Keratinocyte (primary cell): Measurements from ENCODE around the gene TUBB4A. TPM values are rescaled to one million over a fixed set of nuclear protein-coding genes. Genes with fewer than 3 reads are reported as not detected.

Source experiments
- DNase-seq: peaks from one replicate; pipeline ENCODE4 v3.0.0-alpha.2; 2011; ENCODE audit warnings: low read depth, missing footprints, low spot score
- FAIRE-seq: peaks from 2 replicates; lab custom pipeline; 2011; peaks lifted over from hg19 to GRCh38; lab: Jason Lieb, UNC
- H2AFZ ChIP-seq: 2 replicates; pipeline ENCODE4 v1.6.0; 2012; ENCODE audit warnings: low read length, control low read depth, inconsistent platforms; ENCODE audit not compliant: control insufficient read depth
- H3K27ac ChIP-seq: 2 replicates; pipeline ENCODE4 v1.5.1; 2011; ENCODE audit warnings: low read length; ENCODE audit not compliant: control insufficient read depth, insufficient read depth
- H3K27me3 ChIP-seq: 3 replicates; pipeline ENCODE4 v1.6.0; 2011; ENCODE audit warnings: low read length; ENCODE audit not compliant: control insufficient read depth, insufficient read depth; ENCODE audit errors: extremely low read depth
- H3K36me3 ChIP-seq, 2 experiments: 2 replicates in 1 of 2; 3 replicates in 1 of 2; pipeline ENCODE4 v1.5.1; 2011; ENCODE audit warnings: low read length in 2 of 2, mild to moderate bottlenecking in 1 of 2; ENCODE audit not compliant: control insufficient read depth in 2 of 2, insufficient read depth in 2 of 2; ENCODE audit errors: extremely low read depth in 1 of 2
- H3K4me1 ChIP-seq: 3 replicates; pipeline ENCODE4 v1.5.1; 2011; ENCODE audit warnings: low read length; ENCODE audit not compliant: control insufficient read depth, insufficient read depth; ENCODE audit errors: extremely low read depth
- H3K4me2 ChIP-seq: 3 replicates; pipeline ENCODE4 v1.6.0; 2011; ENCODE audit warnings: low read depth, low read length; ENCODE audit not compliant: control insufficient read depth, insufficient read depth; ENCODE audit errors: extremely low read depth
- H3K4me3 ChIP-seq, 3 experiments: fragments of 200-600 bp in 1 of 3; sonication (generic) in 1 of 3; 2 replicates in 2 of 3; 3 replicates in 1 of 3; pipeline ENCODE4 v1.5.1; 2011 to 2016; ENCODE audit warnings: low read length in 3 of 3, mild to moderate bottlenecking in 3 of 3, control low read depth in 2 of 3, inconsistent platforms in 1 of 3, low read depth in 1 of 3, mixed read lengths in 1 of 3, mixed run types in 1 of 3, moderate library complexity in 1 of 3; ENCODE audit not compliant: control insufficient read depth in 2 of 3, insufficient read depth in 2 of 3; ENCODE audit errors: extremely low read depth in 1 of 3
- H3K79me2 ChIP-seq: 2 replicates; pipeline ENCODE4 v1.6.0; 2012; ENCODE audit warnings: low read length; ENCODE audit not compliant: control insufficient read depth, insufficient read depth
- H3K9ac ChIP-seq: 3 replicates; pipeline ENCODE4 v1.6.0; 2011; ENCODE audit warnings: low read length; ENCODE audit not compliant: control insufficient read depth, insufficient read depth; ENCODE audit errors: extremely low read depth
- H3K9me1 ChIP-seq: 3 replicates; pipeline ENCODE4 v1.6.0; 2011; ENCODE audit warnings: low read length; ENCODE audit not compliant: control insufficient read depth, insufficient read depth; ENCODE audit errors: extremely low read depth
- H3K9me3 ChIP-seq: 2 replicates; pipeline ENCODE4 v1.5.1; 2012; ENCODE audit warnings: low read depth, low read length; ENCODE audit not compliant: control insufficient read depth
- H4K20me1 ChIP-seq: 3 replicates; pipeline ENCODE4 v1.6.0; 2011; ENCODE audit warnings: low read length; ENCODE audit not compliant: control insufficient read depth, insufficient read depth; ENCODE audit errors: extremely low read depth
- CTCF ChIP-seq, 3 experiments: IDR thresholded peaks in 1 of 3; conservative IDR thresholded peaks in 1 of 3; optimal IDR thresholded peaks in 1 of 3; 2 replicates in 2 of 3; 3 replicates in 1 of 3; pipeline versions ENCODE3 to v1.5.1; 2011; ENCODE audit warnings: low read length in 3 of 3, mild to moderate bottlenecking in 3 of 3, moderate library complexity in 2 of 3, control low read depth in 1 of 3, inconsistent platforms in 1 of 3; ENCODE audit not compliant: insufficient read depth in 2 of 3; ENCODE audit errors: extremely low read depth in 1 of 3
- EZH2 ChIP-seq: IDR thresholded peaks from one replicate; pipeline ENCODE4 v1.6.1; 2012; ENCODE audit warnings: inconsistent platforms, mild to moderate bottlenecking, low read length, moderate library complexity
- dilution Hi-C: fragments of 300-500 bp; cut with MboI; formaldehyde crosslinking; loops from one replicate; pipeline ENCODE4 v1.7.0; 2020; ENCODE audit warnings: low sequenced_read_pairs; ENCODE audit not compliant: extremely low pct_ligation_motif_present
- polyA plus RNA-seq, 5 experiments: library from polyadenylated mRNA; depleted of rRNA in 3 of 5; stranded (reverse) in 3 of 5; stranded (forward) in 1 of 5; unstranded in 1 of 5; fragments of >200 nt; gene quantifications; 1 replicate in 1 of 5; 2 replicates in 3 of 5; 3 replicates in 1 of 5; pipeline versions ENCODE4 v1.2.1 to v1.2.3, GENCODE V29; 2011 to 2012; ENCODE audit warnings: missing spikeins in 2 of 5, low read depth in 1 of 5, low replicate concordance in 1 of 5

TUBB4A gene
- polyA plus RNA-seq, 1 donor (not counting 4 experiments of a cell fraction or from before 2014, with no cell fraction given) = not detected

DNA sequence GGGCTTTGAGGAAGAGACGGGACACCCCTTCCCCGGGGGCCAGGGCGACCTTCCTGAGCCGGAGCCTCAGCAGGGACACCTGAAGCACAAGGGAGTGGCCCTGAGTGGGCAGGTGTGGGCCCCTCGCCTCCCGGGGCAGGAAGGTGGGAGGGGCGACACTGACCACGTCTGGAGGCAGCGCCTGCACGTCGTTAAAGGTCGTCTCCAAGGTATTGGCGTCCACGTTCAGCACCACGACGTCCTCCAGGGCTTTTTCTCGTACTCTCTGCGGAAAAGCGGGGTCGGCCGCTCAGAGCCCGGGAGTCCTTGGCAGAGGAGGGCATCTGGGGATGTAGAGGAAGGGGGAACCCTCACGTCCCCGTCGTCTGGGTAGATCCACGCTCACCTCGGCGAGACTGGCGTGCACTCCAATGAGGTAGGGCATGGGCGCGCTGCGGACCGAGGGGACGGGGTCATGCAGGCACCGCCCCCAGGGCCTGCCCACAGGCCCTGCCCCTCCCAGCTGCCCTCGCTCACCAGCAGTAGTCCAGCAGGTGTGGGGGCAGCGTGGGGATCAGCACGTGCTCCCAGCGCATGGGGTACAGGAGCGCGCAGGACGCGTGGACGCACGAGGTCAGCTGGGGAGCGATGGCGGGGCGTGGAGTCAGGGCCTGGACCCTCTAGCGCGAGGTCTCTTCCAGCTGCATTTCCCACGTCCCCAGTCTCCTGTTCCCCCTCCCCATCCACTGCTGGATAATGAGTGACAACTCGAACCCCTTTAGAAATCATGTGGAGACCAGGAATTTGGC lies 26.6 kb downstream of the TUBB4A start:
- dilution Hi-C loops = no loop called here
- peak overlapping the region; percentile 75 for H3K4me2 ChIP-seq
- no peaks in the 10 kb centered on the region for H4K20me1 ChIP-seq
- DNase-seq = no peak
- H3K9me3 ChIP-seq = no peaks in the 10 kb centered on the region
- peak overlapping the region in 1 of 3 experiments; percentile 69 for H3K4me3 ChIP-seq
- peak; percentile 64 for TF ChIP-seq EZH2
- no peak for TF ChIP-seq CTCF (optimal IDR thresholded peaks at IDR 0.05 in 1 of 3, IDR thresholded peaks at IDR 0.05 in 1 of 3, conservative IDR thresholded peaks at IDR 0.05 in 1 of 3; ENCODE audit: extremely low read depth in 1 of 3, insufficient read depth in 2 of 3, low read length in 3 of 3)
- peaks cover 12% of the 10 kb centered on the region for H3K27me3 ChIP-seq
- peaks cover 5% of the 10 kb centered on the region for H3K4me1 ChIP-seq
- H3K9ac ChIP-seq = no peak overlapping the region
- no peak overlapping the region for H3K27ac ChIP-seq
- no peaks in the 10 kb centered on the region for H3K36me3 ChIP-seq
- FAIRE-seq = no peak
- peak overlapping the region; percentile 37 for H2AFZ ChIP-seq
- H3K9me1 ChIP-seq = no peaks in the 10 kb centered on the region
- H3K79me2 ChIP-seq = no peaks in the 10 kb centered on the region

GRCh38 chr19:6473647-6474046 lies 28.5 kb downstream of the TUBB4A start:
- Histone ChIP-seq H3K9ac (no peak overlapping the region), H3K4me2 (no peak overlapping the region), H3K9me1 (no peaks in the 10 kb centered on the region), H3K4me1 (peaks cover 5% of the 10 kb centered on the region), H3K79me2 (no peaks in the 10 kb centered on the region), H3K36me3 (no peaks in the 10 kb centered on the region), H4K20me1 (no peaks in the 10 kb centered on the region), H3K4me3 (no peak overlapping the region), H3K9me3 (no peaks in the 10 kb centered on the region), H3K27ac (no peak overlapping the region), H2AFZ (no peak overlapping the region), H3K27me3 (peaks cover 12% of the 10 kb centered on the region)
- FAIRE-seq (no peak), DNase-seq (no peak)
- TF ChIP-seq CTCF (optimal IDR thresholded peaks at IDR 0.05 in 1 of 3, IDR thresholded peaks at IDR 0.05 in 1 of 3, conservative IDR thresholded peaks at IDR 0.05 in 1 of 3; ENCODE audit: extremely low read depth in 1 of 3, insufficient read depth in 2 of 3, low read length in 3 of 3) = no peak
- TF ChIP-seq EZH2 = no peak
- dilution Hi-C loops = no loop called here
